GM19043 (cell line): ENCODE measurements around the gene C1orf74.
"Not testable (repeated sequence)": the region's sequence is repeated elsewhere in the genome, so short reads cannot be mapped to it uniquely, and the experiment has no call there.

Experiments
- ATAC-seq: cut with Tn5 transposase; IDR thresholded peaks from one replicate; pipeline ENCODE4 v1.9.1; 2021; ENCODE audit warnings: low read depth; ENCODE audit not compliant: unreplicated experiment

The C1orf74 gene

GRCh38 chr1:209805875-209806760, 21.8 kb upstream of the C1orf74 start, which contains the start of gene IRF6:
Gene IRF6 (minus strand): TSS chr1:209806142. CDS start chr1:209801413, 4,729 bp downstream.
- ATAC-seq = peak; percentile 95

- no peak for ATAC-seq
These were observed 21.0 kb upstream of the C1orf74 start for GRCh38 chr1:209805341-209805781.

GRCh38 chr1:209803568-209803967, 19.2 kb upstream of the C1orf74 start:
- no peak for ATAC-seq

GRCh38 chr1:209802780-209803152, 18.4 kb upstream of the C1orf74 start:
- ATAC-seq = no peak

DNA sequence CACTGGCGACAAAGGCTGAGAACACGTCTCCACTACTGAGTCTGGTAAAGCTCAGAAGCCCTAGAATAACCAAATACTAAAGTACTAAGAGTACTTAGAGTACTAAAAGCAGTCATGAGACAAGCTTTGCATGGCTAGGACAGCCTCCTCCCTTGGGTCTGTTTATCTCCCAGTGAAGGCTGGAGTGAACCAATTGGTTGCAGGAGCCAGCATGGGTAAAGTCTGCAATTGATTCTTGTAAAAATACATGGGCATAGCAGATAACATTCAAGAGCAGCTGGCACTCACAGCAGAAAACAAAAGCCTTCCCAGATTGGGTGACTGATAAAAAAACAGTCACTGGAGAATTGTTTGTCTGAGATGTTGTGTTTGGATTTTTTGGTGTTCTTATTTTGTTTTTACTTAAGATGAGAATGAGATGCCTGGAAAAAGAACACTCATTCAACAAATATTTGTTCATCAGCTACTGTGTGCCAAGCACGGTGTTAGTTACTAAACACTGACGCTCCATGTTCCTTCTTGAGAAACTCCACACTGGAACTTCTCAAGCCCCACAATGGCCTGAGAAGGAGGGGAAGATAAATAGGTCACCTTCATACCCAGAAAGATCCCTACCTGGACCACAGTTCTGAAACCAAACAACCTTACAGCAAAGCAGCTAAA, 17.9 kb upstream of the C1orf74 start:
- no peak for ATAC-seq

- ATAC-seq = no peak
These were observed 16.9 kb upstream of the C1orf74 start for GRCh38 chr1:209800984-209801834.

- ATAC-seq = no peak
These were observed 13.8 kb upstream of the C1orf74 start for GRCh38 chr1:209797978-209798639.

DNA sequence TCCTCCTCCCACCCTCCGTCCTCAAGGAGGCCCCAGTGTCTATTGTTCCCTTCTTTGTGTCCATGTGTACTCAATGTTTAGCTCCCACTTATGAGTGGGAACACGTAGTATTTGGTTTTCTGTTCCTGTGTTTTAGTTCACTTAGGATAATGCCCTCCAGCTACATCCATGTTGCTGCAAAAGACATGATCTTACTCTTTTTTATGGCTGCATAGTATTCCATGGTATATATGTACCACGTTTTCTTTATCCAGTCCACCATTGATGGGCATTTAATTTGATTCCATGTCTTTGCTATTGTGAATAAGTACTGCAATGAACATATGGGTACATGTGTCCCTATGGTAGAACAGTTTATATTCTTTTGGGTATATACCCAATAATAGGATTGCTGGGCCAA, 9.4 kb upstream of the C1orf74 start:
- ATAC-seq = not testable (repeated sequence)

DNA sequence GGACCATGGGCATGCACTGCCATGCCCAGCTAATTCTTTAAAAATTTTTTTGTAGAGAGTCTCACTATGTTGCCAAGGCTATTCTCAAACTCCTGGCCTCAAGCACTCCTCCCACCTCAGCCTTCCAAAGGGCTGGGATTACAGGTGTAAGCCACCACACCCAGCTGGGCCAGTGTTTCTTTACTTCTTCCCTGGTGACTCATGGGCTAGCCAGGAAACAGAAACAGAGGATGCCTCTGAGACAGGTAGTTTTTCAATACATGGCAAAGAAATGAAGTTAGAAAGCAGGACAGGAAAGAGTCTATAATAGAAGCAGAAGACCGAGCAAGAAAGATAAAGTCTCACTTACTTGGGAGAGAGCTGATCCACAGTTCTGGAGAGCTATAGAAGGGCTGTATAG, 7.6 kb upstream of the C1orf74 start:
- ATAC-seq = no peak

- no peak for ATAC-seq
These were observed 6.2 kb upstream of the C1orf74 start for GRCh38 chr1:209790286-209791193.

- no peak for ATAC-seq
These were observed 4.9 kb upstream of the C1orf74 start for GRCh38 chr1:209789245-209789644.

GRCh38 chr1:209787551-209787950, 3.2 kb upstream of the C1orf74 start:
- ATAC-seq = no peak

DNA sequence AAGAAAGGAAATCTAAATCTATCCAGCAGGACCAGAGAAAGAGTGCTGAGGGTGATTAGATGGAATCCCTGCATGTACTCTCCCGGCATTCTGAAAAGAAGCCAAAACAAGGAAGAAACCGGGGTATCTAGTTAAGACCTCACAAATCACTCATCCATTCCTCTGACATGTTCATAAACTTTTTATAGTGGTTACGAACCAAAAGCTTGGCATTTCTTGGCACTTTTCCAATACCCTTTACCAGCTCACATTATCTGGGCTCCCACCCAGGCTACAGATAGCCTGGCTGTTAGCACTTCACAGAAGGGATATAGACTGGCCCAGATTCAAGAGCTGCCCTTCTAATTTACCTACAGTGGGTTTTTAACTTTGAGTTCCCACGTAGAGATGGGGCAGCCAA, 1.8 kb upstream of the C1orf74 start:
- ATAC-seq = no peak

GRCh38 chr1:209785592-209785991, 1.2 kb upstream of the C1orf74 start:
- no peak for ATAC-seq

- no peak for ATAC-seq
These were observed 973 bp downstream of the C1orf74 start for GRCh38 chr1:209783386-209783785.

DNA sequence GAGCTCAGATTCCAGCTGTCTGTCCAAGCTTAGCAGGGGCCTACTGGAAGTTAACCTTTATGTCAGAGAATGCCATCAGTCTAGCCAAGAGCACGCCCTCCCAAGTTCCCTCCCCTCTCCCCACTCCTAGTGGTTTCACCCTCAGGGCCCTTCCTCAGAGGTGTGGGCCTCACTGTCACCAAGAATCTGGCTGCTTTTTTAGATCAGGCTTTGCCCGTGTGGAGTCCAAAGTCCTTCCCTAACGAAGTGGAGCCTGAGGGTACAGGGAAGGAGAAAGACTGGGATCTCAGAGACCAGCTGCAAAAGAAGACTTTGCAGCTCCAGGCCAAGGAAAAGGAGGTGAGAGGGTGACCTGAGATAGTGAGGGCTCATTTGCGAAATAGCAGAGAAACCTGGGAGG, 4.1 kb downstream of the C1orf74 start:
- no peak for ATAC-seq

- no peak for ATAC-seq
These were observed 6.3 kb downstream of the C1orf74 start for GRCh38 chr1:209778102-209778501.

DNA sequence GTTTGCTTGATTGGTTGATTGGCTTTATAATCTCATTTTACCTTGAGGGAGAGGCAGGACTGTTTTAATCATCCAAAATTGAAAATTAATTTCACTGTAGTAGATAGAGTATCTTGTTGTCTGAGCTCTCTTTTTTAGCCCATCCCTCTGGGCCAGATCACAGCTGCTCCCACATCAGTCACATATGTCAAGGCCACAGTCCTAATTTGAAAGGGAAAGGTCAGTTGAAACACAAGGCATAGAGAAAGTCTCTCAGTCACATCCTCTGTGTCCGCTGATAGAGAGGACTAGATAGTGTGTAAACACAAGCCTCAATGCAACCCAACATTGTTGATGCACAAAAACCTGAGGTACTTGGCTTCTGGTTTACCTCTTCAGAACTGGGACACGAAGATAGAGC, 6.8 kb downstream of the C1orf74 start:
- ATAC-seq = no peak

DNA sequence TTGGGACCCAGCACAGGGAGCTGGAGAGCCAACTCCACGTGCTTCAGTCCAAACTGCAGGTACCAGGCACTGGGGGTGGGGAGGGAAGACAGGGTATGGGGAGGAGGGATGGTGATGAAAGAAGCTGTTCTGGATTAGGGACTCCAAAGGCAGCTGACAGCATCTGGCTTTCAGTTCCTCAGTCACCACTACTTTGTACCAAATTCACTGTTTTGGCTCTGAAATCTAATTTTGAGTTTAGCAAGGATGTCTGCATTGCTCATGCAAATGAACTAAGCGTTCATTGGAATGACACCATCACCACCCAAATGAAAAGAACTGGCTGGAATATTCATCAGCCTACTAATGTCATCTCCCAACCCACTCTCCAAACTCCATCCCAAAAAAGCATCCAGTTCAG, 8.7 kb downstream of the C1orf74 start:
- no peak for ATAC-seq
